NCI-H748 (cell line): ENCODE results near the gene FOXF2.

Source experiments
- DNase-seq: peaks from one replicate; lab custom pipeline; 2025; ENCODE audit not compliant: unreplicated experiment; lab: John Stamatoyannopoulos, UW

The FOXF2 gene

DNA sequence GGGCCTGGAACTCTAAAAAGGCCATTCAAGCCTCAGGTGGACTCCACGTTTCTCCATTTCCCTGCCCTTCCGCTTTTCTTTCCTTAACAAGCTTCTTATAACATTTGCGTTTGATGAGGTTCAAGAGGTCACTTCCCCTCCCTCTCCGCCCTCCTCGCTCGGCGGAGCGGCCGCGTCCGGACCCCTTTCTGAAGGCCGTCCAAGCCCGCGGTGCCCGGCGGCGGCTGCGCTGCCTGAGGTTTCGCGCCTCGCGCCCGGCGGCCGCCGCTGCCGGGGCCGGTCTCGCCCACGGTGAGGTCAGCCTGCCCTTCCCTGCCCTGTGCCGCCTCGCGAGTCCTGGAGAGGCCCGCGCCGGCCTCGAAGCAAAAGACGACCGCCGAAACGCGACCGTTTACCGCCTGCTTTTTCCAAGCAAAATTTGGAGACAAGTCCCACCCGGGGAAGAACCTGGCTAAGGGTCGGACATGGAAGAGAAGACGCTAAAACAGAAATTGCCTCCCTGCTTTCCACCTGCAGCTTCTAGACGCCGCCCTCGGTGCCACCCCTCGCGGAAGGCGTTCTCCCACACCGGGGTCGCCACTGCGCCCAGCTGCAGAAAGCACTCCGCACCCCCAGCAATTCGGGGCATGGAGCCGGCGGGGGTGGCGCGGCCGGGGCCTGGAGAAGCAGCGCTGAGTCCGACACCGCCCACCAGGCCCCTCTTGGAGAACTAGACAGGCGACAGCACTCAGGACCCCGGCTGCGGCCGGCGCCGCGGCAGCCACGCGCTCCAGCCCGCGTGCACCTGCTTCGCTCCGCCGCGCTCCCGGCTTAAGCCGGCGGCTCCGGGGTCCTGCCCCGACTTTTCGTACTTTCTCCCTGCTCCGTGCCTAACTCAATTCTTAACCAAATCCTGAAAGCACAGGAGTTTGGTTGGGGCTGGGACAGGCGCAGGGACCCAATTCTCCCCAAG, 11.0 kb upstream of the FOXF2 start:
- no peak for DNase-seq

DNA sequence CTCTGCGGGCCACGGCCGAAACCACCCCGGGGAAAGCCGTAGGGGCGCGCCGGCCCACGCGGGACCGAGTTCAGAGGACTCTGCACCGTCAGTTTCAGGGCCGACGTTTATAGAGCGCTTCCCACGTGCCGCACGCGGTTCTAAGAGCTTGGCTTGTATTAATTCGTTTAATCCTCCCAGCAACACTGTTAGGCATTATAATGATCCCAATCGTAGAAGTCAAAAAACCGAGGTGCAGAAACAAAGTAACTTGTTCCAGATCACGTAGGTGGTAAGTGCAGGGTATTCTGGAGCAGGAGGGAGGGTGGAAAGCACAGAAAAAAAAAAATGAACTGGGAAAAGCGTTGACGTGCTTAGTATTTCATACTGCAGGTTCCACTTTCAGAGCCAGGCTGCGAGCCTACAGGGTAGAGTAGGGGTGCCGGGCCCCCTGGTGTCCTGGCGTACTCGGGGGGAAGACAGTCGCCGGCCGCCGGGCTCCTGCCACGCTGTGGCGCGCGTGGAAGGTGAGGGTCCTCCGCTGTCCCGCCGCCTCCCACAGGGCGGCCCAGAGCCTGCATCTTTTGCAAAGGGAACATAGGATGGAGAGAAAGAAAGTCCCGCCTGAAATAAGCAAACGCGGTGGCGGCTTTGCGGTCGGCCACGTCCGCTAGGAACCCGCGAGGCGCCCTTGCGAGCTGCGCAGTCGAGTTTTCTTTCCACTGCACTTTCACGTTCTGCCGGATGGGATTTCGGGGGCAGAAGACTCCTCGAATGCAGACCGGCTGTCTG, 10.2 kb upstream of the FOXF2 start:
- DNase-seq: no peak

DNA sequence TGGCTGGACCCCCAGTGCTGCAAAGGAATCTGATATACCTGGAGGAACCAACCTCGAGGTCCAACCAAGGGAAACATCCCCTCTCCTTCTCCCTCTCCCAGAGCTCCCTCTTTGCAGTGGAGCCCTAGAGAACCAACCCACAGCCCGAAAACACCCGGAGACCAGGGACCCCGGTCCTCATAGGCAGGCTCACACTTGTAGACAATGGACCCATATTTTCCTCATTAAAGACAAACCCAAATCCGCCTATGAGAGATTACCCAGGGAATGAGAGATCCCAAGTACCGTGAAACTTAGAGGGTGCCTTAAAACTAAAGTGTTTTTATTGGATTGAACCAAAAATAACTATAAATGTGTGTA, 9.6 kb upstream of the FOXF2 start:
- no peak for DNase-seq

DNA sequence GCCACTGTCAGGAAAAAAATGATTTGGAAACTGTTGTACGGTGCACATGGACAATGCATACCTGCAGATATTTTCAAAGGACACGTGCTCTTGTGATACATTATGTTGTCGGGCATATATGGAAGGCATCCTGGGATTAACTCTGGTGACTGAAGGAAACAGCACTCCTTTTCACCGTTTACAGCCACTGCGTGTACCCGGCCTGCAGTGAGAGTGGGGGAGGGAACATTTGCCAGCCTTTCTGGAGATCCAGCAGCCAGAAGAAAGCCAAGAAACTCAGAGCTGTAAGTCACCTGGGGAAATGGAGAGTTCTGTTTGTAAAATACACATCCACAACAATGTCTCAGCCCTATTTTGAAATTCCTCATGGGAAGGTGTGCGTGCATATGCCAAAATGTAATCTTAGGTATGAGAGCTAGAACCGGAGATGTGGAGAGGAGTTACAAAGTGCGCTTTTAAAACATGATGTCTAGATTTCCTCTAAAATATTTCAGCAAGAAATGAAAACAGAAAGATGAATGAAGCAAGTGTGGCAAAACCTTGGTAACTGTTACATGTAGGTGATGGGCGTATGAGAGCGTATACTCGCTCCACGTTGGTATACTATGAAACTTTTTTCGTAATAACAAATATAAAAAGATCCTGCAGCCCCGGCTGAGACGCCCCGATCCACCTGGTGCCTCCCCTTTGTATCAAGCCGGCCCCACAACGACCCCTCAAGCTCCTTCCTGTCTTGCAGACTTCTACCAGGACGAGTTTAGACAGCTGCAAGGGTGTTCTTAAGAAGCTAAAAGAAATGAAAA, 8.6 kb upstream of the FOXF2 start:
- no peak for DNase-seq

DNA sequence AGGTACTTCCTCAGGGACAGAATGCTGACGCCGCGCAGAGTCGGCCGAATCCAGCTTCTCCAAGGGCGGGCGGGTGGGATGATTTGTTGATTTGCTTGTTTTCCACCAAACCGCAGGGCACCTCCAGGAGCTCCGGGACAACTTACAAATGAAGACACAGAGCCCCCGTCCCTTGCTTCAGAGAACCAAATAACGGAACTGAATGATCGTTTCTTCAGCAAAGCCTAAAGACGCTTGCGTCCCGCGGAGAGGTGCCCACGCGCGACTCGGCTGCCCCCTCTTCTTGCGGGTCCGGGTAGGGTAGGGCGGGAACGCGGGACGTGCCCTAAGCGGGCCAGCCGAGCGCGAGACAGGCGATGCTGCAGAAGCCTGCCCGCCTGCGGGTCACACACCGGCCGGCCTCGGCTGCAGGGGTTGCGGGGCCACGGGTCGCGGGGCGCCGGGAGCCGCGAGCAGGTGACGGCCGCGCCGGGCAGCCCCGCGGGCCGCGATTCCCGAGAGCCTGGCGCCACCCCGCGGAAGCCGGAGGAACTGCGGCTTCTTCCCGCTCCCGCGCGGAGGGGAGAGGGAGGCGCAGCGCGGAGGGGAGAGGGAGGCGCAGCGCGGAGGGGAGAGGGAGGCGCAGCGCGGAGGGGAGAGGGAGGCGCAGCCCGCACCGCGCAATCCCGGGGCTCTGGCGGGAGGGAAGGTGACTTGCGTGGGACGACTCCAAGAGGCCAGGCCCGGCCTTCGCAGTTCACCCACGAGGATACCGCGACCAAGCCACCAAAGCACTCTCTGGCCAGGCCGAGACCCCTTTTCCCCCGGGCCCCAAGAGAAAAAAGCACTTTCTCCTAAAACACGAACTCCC, 7.7 kb upstream of the FOXF2 start:
- peak; percentile 56 for DNase-seq

DNA sequence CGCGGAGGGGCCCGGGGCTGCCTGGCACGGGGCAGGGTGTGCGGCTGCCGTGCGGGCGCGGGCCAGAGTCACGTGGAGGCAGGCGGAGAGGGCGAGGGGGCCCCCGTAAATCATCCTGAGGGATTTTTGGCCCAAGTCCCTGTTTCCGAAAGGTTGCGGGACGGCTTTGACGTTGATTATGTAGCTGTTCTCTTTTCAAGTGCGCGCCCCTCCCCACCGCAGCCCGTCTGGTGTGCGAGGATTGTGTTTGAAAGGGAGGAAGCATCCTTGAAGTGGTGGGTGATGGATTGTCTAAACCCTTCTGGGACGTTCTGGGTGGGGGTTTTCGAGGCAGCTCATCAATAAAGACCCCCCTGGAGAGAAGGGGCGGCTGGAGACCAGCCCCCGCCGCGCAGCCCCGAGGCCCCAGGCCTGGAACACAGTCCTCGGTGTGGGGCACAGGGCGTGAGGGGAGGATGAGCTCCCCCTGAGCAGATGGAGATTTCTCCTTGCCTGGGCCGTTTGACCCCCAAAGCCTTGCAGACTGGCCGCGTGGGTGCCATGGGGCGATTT, 7.0 kb upstream of the FOXF2 start:
- DNase-seq: no peak

DNA sequence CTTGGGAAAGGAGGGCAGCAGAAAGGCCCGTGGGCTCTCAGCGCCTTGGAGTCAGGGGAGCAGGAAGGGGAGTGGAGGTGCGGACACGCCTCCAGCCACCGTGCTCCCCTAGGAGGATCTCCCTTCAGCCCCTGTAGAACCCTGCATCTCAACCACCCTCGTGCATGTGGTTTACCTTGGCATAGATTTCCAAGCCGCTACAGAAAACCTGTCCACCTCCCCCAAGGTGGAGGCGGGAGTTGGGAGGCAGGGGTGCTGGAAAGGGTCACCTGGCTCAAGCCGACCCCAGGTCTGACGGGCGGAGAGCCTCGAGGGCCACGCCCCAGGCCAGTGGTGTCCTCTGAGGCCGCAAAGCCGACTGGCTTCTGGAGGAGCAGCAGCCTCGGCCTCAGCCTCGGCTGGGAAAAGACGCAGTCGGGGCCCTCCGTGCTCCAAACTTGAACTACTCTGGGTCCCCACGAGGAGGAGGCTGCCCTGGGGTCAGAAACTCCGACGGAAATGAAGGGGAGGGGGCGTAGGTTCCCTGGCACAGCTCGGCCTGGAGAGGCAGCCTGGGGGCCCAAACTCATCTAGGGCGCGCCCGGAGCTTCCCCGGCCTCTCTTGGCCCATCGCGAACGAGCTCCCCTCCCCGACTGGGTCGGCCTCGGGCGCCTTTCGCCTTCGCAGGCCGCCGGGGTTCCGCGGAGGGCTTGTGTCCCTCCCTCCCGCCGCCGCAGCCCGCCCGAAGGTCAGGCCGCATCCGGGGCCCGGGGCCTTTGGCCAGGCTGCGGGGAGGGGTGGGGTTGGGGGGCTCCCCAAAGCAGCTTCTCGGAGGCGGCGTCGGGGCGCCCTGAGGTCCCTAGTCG, 6.3 kb upstream of the FOXF2 start:
- DNase-seq: peak; percentile 30

DNA sequence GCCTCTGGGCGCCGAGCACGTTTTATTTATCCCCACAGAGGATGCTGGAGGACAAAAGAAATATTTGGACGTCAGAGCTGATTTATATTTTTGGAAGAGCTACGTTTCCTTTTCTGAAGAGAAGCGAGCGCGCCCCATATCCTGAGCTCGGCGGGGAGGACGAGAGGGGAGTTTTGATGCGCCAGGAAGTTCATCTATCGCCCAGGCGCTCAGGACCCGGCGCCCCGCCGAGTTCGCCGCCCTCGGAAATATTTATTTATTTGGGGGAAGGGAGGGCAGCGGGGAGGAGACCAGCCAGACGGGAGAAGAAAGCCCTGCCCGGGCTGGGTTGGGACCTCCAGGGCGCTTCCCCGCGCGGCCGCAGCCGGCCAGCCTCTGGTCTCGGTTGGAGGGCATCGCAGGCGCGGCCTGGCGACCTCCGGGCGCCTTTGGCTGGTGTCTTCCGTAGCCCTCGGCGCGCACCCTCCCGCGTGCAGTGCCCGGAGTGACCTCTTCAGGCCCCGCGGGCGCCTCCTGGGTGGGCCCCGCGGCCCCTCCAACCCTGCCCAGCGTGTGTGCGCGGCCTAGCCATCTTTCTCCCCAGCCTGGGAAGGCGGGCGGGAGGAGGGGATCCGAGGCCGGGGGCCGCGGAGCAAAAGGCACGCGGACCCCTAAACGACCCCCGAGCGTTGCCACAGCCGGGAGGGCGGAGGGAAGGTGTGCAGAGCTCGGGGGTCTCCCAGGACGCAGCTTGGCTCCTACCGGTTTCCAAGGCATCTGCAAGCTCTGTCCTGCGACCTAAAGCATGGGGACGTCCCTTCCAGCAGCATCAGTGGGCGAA, 5.4 kb upstream of the FOXF2 start:
- DNase-seq: peak; percentile 29

DNA sequence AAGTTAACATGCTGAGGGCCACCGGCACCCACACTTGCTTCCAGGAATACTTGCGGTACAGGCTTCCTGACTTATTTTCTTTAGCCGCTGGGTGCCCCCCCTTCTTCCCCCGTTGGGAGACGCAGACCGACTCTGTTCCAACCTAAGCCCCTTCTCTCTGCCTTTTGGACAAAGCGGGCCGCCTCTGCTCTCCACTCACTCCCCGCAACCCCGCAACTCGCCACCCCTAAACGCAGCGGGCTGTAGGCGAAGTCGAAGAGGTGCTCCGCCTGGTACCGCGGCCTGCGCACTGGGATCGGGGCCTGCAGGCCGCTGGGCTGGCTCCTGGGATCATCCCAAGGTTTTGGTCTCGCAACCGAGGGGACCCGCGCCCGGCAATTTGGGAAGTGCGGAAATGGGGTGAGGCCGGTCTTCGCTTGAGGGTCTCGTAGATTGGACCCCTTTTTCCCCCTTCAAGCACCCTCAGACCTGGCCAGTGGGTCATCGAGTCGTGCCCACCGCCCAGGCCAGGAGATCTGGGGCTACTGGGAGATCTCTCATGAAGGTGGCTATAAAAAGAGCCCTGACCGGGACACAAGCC, 4.7 kb upstream of the FOXF2 start:
- DNase-seq: no peak

DNA sequence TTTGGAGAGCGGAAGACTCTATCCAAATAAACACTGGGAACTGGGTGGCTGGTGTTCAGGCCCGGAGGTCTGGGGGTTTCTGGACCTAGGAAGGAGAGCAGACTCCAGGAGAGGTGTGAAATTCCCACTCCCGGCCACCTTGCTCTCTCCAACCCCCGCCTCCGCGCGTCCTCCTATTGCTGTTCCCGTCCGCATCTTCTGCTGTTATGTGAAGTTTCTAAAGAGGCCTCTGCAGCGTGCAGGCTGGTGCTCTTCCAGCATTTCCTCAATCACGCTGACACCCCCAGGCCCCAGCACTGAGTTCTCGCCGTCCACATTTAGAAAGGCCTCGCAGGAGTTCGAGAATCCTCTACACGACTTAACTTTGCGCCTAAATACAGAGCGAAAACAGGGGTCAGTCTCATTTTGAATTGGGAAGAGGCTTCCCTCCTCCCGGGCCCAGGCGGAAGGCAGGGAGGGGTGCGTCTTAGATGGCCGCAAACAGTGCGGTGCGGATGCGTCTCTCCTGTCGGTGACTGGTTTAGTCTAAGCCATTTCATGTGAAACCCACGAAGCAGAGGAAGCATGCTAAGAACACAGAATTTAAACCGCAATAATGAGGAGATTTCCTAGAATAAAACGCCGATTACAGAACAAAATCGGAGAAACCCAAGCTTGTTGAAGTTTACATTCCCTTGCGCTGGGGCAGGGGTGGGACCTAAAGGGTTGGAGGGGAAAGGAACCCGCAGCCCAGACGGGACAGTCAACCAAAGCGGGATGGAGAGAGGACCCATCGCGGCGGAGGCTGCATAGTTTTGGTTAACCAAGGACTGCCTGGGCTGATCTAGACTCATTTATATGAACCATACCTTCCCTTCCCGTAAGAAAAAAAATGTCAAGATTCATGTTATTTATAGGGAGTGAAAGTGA, 4.0 kb upstream of the FOXF2 start:
- no peak for DNase-seq

DNA sequence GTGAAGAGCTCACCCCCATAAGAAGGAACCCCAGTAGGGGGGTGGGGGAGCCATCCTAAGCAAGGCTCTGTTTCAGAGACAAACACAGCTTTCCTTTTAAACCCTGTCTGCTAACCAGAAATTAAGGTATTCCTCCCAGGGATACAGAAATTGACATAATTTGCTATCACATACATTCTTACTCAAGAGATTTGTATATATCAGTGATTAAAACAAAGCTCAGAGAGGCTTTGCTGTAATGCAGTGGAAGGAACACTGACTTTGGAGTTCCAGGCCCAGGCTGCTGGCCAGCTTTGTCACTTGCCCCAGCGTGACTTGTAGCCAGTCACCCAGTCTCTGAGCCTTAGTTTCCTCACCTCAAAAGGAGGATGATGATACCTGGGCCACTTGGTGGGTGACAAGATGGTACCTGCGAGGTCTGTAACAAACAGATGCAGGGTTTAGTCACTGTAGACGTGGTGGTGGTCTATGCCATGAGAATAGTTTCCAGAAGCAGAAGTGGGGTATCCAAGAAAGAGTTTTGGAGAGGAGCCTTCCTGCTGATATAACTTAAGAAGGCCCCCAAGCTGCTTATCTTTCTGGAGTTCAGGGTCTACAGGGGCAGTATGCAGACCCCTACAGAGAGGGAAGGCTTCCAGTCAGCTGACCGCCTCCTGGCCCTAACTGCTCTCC, 3.2 kb upstream of the FOXF2 start:
- no peak for DNase-seq

DNA sequence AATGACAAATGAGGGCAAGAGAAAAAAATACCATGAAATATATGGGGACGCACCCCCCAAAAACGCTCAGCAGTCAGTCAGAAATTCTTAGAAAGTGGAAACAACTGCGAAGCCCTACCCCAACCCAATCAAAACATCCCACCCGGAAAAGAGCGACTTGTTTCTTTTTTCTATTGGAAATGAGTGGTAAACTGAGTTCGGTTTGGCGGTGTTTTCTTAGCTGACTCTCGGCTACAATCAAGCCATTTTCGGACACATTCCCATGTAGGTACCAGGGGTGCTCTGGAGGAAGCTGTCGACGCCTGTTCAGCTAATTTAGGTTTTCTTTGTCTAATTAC, 1.9 kb upstream of the FOXF2 start:
- DNase-seq: no peak

DNA sequence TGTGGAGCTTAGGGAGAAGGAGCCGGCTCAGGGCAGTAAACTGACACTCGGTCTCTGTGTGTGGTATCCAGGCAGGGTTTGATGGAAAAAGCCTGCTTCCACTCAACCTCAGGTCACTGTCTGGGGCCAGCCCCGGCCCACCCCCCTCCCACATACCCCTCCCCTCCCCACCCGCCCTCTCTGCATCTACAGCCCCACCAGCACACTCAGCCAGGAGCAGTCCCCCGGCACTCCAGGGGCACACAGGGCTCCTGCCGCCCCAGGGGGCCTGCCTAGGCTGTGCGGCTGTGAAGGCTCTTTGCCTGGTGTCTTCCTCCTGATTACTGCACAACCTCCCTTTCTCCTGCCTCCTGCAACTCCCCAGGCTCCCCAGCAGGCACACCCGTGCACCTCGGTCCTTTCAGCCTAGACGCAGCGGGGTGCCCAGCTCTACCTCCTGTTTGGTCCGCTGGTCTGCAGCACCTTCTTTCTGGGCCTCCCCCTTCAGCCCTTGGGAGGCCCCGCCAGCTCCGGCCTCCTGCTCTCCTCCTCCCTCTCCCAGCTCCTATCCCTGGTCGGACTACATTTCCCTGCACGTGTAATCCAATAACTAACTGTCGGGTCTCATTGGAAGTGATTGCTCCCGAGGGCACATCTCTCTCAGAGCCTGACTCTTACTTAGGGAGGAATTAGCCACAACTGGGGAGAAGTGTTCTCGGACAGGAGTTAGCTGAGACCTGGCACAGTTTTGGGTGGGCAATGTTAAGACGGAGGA, 1.3 kb upstream of the FOXF2 start:
- DNase-seq: peak; percentile 17

DNA sequence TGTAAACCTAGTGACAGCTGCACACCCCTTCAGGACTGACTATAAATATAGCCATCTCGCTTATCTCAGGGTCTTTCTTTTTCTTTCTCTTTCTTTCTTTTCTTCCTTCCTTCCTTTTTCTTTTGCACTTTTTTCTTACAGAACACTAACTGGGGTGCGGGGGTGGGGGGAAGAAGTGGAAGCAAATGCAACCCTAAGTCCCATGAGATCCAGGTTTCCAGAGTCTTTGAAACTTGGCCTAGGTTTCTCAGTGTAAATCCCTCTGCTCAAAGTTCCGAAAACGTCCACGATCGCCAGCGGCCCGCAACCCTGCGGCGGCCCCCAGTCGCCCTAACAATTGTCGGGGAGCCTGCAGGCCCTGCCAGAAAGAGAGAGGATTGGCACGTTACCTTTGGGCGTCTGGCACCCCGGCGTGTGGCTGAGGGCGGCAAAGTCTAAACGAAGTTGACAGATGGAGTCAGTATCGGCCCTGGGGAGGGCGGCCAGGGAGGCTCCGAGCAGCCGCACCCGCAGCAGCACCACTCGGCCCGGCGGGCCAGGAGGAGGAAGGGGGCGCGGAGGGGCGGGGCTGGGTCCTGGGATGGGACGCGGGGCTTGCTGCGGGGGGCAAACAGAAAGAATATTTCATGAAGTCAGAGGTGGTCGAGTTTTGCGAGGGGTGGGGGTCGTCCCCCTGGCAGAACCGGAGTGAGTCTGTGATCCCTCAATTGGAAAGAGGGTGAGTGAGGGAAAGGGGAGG, 577 bp upstream of the FOXF2 start:
- no peak for DNase-seq
